GM19452 (cell line): ENCODE data around the gene GOLGA6L26.
"Not testable (repeated sequence)": the region's sequence is repeated elsewhere in the genome, so short reads cannot be mapped to it uniquely, and the experiment has no call there.

Experiments
- ATAC-seq: cut with Tn5 transposase; IDR thresholded peaks from one replicate; pipeline ENCODE4 v1.9.1; 2021; ENCODE audit not compliant: unreplicated experiment

The GOLGA6L26 gene, protein sequence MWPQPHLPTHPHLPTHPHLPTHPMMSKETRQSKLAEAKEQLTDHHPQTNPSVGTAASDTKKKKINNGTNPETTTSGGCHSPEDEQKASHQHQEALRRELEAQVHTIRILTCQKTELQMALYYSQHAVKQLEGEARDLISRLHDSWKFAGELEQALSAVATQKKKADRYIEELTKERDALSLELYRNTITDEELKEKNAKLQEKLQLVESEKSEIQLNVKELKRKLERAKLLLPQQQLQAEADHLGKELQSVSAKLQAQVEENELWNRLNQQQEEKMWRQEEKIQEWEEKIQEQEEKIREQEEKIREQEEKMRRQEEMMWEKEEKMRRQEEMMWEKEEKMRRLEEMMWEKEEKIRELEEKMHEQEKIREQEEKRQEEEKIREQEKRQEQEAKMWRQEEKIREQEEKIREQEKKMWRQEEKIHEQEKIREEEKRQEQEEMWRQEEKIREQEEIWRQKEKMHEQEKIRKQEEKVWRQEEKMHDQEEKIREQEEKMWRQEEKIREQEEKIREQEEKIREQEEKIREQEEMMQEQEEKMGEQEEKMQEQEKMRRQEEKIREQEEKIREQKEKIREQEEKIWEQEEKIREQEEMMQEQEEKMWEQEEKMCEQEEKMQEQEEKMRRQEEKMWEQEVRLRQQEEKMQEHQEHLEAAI

DNA sequence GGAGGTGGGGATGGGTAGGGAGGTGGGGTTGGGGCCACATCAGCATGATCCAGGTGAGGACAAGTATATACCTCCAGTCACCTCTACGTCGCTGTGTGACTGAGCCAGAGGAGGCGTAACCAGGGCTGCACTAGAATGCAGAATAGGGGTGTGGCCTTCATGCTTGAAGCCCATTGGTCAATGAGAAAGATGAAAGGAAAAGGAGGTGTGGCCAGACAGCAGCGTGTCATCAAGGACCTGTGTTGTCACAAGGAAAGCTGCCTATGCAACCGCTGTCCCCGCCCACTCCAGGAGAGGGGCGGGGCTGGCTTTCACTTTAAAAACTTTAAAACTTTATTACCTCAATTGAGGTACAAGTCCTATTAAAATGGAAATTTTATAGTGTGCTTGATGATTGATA lies at the start of gene GOLGA6L26:
TSS of gene GOLGA6L26 (minus strand) at position 101 of the 400 bp plus-strand sequence. CDS start at position 40, 61 bp downstream.
- not testable (repeated sequence) for ATAC-seq

DNA sequence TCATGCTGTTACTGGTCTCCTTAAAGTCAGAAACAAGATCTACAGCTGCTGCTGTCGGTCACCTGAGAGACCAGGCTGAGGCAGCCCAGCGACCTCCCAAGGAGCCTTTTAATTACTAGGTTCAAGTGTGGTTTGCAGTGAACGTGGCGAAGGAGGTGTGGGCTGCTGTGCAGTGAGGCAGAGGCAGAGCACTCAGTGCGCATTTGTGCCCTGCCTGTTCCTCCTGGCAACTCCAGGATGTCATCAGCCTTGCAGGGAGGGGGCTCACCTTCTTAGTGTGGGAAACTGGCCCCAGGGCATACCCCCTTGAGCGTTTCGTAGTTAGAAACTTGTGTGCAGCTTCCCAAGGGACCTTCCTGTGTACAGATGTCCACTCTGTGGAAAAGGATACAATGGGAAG lies 47.2 kb upstream of the GOLGA6L26 start:
- ATAC-seq: not testable (repeated sequence)

DNA sequence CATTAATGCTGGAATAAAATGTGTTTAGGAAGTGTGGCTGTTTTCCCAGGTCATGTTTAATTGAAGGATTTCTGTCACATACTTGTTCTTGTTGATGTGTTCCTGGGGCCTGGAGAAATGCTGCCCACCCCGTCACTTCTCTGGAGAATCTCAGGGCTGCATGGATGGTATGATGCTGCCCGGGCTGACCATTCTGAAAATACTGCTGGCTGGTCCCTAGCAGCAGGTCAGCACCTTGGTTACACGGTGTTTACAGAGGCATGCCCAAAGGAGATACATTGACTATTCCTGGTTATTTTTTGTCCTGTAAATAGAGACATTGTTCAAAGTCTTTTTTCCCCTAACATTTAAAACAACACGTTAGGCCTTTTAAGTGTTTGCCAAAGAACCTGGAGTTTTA lies 46.7 kb upstream of the GOLGA6L26 start:
- not testable (repeated sequence) for ATAC-seq

DNA sequence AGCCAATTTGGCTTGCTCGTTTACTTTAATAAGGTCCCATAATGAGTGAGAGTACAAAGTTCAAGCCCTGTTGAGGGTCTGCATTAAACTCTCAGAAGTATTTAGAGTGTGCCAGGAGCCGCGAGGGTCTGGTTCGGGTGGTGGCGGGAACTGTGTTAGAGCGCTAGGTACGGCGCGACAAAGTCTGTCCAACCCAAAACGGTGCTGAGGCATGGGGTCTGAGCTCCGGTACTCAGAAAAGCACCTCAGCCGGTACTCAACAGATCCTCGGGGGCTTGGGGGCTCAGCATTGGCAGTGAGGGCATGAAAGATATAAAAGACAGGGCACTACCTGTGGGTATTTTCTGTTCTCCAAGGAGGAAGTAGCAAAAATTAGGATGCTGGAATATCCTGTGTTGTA lies 45.0 kb upstream of the GOLGA6L26 start:
- ATAC-seq: not testable (repeated sequence)

DNA sequence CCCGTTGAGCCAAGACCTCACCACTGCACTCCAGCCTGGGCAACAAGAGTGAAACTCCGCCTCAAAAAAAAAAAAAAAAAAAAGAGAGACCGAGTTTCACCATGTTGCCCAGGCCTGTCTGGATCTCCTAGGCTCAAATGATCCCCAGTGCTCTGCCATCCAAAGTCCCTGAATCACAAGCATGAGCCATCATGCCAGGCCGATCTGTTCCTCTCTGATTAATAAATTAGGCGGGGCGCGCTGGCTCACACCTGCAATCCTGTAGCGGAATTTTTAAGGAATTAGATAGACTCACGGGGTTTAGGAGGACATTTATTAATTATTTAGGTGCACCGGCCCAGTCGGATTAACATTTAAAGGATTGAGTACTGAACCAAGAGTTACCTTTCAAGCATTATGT lies 40.2 kb upstream of the GOLGA6L26 start:
- ATAC-seq: not testable (repeated sequence)

DNA sequence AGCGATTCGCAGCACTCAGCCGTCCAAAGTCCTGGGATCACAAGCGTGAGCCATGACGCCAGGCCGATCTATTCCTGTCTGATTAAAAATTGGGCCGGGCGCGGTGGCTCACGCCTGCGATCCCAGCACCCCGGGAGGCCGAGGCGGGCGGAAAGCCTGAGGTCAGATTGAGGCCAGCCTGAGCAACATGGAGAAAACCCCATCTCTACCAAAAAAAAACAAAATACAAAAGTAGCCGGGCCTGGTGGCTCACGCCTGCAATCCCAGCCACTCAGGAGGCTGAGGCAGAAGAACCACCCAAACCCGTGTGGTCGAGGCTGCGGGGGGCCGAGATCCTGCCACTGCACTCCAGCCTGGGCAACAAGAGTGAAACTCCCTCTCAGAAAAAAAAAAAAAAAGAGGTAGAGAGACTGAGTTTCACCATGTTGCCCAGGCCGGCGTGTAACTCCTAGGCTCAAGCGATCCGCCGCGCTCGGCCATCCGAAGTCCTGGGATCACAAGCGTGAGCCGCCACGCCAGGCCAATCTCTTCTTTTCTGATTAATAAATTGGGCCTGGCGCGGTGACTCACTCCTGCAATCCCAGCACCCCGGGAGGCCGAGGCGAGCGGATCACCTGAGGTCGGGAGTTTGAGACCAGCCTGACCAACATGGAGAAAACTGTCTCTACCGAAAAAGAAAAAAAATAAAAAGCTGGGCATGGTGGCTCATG lies 39.0 kb upstream of the GOLGA6L26 start:
- not testable (repeated sequence) for ATAC-seq

DNA sequence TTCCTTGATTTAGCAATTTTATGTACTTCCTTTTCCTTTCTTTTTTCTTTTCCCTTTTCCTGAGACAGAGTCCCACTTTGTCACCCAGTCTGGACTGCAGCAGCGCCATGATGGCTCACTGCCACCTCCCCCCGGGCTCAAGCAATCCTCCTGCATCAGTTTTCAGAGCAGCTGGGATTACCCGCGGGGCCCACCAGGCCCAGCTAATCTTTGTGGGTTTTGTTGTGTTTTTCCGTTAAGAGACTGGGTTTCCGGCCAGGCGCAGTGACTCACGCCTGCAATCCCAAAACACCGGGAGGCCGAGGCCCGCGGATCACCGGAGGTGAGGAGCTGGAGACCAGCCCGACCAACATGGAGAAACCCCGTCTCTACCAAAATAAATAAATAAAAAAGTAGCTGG lies 38.3 kb upstream of the GOLGA6L26 start:
- ATAC-seq: no peak

DNA sequence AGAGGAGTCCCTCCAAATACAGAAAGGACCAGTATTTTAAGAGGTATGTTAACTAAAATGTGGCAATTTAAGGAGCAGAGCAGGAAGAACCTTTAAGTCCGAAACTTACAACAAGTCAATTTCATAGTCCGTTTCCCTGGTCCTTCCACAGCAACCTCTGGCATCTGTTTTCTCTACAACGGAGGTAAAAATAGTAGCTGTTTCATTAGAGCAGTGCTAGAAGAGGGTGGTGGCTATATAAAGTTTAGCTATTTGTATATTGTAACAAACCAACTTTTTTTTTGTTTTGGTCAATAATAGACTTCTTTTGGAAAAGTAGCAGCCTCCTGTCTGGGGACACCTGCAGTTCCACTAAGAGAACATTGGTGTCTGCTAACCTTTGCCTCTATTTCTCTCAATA lies 37.9 kb upstream of the GOLGA6L26 start:
- ATAC-seq: not testable (repeated sequence)

DNA sequence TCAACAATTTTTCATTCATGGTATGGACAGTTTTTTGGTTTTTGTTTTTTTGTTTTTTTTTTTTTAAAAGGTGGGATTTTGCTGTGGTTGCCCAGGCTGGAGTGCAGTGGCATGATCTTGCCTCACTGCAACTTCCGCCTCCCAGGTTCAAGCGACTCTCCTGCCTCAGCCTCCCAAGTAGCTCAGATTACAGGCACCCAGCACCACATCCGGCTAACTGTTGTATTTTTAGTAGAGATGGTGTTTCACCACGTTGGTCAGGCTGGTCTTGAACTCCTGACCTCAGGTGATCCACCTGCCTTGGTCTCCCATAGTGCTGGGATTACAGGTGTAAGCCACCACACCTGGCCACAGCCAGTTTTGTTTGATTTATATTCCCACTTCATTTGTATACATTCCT lies 37.1 kb upstream of the GOLGA6L26 start:
- ATAC-seq: not testable (repeated sequence)

DNA sequence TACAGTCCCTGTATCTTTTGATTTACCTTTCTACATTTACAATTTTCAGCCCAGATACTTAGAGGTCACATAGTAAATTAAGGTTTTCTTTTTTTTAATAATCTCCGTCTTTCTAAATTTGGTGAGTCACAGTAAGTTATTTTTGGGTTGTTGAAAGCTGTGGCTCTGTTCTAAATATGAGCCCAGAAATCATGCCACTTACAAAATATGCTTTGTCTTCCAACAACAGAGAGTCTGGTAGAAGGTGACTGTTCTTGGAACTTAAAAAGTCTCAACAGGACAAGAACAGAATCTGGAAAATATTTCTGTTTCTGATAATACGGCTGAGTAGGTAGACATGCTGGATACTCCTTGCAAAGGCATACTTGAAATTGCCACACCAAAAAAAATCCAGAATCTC lies 36.6 kb upstream of the GOLGA6L26 start:
- no peak for ATAC-seq

DNA sequence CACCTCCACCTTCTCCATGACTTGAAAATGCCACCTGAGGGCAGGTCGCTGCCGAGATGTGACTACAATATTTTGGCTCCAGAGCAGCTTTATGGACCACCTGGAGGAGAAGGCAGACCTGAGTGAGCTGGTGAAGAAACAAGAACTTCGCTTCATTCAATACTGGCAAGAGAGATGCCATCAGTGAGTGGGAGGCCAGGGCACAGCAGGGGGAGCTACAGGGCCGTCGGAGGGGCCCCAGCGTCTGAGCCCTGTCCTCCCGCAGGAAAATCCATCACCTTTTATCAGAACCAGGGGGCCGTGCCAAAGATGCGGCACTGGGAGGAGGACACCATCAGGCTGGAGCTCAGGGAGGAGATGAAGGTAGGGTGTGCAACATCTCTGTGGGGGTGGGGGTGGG lies 30.3 kb upstream of the GOLGA6L26 start:
- ATAC-seq: not testable (repeated sequence)

DNA sequence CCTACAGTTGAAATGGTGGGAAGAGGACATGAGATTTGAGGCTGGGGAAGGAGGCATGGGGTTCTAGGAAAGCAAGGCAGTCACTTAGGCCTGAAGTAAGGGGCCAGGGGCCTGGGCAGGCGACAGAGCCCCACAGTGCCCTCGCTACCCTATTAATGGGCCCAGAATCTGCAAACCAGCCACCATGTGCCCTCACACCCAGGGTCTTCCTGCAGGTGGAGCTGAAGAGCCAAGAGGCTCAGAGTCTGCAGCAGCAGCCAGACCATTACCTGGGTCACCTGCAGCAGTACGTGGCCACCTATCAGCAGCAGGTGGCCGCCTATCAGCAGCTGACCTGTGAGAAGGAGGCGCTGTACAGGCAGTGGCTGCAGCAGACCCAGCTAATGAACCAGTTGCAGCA lies 28.6 kb upstream of the GOLGA6L26 start:
- not testable (repeated sequence) for ATAC-seq

DNA sequence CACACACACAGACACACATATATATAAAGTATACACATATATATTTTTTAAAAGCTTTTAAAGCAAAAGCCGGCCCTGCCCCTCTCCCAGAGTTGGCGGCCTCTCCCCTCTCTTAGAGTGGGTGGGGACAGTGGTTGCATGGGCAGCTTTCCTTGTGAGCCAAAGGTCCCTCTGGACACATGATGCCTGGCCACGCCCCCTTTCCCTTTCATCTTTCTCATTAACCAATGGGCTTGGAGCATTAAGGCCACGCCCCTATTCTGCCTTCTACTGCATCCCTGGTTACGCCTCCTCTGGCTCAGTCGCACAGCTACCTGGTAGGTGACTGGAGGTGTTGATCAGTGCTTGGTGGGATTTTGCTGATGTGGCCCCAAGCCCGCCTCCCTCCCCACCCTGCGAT lies 20.5 kb upstream of the GOLGA6L26 start, which contains the start of gene GOLGA8S:
TSS of gene GOLGA8S (plus strand) at position 301 of the 400 bp plus-strand sequence. CDS start at position 363, 62 bp downstream.
- ATAC-seq: not testable (repeated sequence)

DNA sequence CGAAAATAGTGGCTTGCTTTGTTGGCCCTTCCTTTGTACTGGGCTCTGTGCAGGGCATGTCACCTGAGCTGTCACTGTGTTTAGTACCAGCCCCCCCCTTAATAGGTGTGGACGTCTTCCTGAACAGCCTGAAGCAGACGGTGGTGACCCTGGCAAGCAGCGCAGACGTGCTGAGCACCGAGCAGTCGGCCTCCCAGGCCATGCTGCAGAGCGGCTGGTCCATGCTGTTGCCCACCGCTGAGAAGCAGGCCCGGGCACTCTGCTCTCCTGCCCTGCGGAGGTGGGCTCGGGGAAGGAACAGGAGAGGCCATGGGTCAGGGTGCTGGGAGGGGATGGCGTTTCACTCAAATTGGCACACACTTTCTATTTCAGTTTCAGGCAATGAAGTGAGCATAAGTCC lies 22.8 kb downstream of the GOLGA6L26 start:
- ATAC-seq: not testable (repeated sequence)

DNA sequence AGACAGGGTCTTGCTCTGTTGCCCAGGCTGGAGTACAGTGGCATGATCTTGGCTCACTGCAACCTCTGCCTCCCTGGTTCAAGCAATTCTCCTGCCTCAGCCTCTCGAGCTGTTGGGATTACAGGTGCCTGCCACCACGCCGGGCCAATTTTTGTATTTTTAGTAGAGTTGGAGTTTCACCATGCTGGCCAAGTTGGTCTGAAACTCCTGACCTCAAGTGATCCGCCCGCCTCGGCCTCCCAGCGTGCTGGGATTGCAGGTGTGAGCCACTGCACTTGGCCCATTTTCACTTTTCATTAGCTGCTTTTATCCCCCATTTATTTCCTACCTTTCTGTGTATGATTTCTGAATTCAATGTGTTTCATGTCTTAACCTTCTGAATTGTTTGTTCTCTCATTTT lies 28.1 kb downstream of the GOLGA6L26 start:
- ATAC-seq: not testable (repeated sequence)

DNA sequence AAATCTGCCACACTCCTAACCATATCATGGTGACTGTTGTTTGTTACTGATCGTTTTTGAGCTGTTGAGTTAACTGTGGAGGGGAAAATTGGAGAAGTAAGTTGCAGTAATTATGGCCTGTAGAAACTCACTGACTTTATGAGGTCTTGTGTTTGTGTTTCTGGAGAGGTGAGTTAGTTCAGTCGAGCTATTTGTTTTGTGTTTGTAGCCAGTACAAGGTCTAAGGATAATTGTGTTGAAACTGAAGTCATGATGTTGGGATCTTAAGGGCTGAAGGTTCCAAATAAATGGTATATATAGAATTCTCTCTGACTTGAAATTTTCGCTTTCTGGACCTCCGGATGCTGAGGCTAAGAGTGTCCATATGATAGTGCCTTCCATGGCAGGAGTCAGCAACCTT lies 29.2 kb downstream of the GOLGA6L26 start:
- ATAC-seq: not testable (repeated sequence)

DNA sequence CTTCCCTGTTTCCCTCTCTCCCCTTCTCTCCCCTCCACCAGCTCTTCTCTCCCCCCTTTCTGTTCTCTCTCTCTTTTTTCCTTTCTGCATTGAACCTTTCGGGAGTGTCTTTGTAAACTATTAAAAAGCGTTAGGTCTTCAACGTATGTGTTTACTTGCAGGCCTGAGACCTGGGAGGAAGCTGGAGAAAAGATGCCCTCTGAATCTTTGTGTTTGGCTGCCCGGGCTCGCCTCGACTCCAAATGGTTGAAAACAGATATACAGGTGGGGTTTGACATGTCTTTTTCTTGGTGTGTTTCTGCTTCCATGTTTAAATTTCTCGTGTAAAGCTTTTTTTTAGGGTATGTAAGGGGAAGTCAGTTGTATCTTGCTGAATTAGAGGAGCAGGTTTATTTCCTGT lies 29.7 kb downstream of the GOLGA6L26 start:
- ATAC-seq: not testable (repeated sequence)

DNA sequence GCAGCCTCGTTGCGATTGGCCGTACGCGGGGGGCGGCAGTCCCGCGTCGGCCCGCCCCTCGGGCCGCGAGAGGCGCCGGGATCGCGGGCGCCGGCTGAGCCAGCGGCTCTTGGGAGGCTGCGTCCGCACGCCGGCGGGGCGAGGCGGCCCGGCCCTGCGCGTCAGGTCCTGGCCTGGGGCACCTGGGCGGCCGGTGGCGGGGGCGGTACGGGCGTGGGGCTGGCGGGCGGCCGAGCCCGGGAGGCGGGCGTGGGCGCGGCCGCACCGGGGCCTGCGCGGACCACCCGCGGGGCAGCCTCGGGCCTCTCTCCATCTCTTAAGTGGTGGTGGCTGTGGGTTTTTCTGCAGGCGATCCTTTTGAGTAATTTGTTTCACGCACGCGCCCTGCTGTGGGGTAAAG lies 30.3 kb downstream of the GOLGA6L26 start:
- ATAC-seq: peak; percentile 37

DNA sequence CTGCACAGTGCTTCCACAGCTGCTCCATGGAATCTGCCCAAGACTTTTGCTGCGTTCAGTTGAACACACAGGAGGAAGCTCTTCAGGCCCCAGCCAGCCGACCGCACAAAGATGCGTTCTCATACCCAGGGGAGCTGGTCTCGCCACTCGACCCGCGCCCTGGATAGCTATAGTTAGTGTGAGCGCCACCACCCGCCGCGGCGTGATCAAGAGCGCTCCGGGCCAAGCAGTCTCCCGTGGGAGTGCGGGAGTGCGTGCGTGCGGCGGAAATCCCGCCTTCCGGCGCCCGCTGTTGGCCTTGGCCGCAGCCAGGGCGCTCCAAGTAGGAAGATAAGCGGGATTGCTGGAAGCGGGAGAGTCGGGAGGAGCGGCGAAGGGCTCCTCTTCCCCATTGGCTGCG lies 30.8 kb downstream of the GOLGA6L26 start:
- ATAC-seq: peak; percentile 63
